HG03457 (cell line): Measurements from ENCODE around the gene DOCK10.

Experiments used
- ATAC-seq: cut with Tn5 transposase; IDR thresholded peaks from one replicate; pipeline ENCODE4 v1.9.1; 2021; ENCODE audit warnings: moderate number of reproducible peaks; ENCODE audit not compliant: unreplicated experiment

DOCK10 gene

DNA sequence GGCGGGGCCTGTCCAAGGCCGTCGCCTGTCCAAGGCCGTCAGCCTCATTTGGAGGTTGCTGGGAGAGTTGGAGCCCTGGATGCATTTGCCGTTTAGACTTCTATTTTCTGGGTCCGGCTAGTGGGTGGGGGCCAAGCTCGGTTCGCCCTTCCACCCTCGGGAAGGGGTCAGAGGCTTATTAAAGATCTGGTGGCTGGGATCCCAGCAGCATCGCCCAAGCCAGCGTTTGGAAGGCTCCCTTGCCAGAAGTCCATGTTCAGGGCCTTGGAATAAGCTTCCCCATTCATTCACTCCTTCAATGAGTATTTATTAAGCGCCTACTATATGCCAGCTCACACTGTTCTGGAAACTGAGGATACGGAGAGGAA, 516 bp upstream of the DOCK10 start:
- ATAC-seq = no peak

DNA sequence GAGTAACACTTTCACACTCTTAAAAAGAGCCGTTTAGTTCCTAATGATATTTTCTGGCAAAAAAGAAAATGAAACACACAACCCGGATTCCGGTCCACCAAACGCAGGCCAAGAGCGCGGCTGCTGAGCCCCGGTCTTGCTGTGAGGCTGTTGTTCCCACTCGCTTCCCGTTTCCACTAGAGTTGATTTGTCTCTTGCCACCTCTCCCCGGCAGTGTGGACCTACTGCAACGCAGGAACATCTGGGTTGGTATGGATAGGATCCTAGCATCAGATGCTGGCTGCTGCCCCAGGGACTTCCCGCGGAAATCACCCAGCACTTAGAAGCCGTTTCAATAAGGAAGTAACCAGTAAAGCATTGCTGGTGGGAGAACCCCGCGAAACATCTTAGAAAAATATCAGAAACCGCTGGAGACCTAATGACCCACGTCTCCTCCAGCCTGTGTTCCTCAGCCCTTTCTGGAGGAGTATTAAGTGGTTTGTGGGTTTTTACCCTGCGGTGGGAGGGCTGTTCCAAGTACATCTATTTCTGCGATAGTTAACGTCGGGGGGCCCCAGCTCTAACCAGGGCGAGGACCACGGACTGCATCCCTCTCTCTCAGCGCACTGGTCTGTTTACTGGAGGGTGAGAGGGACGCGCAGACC, 939 bp downstream of the DOCK10 start:
- peak; percentile 68 for ATAC-seq

DNA sequence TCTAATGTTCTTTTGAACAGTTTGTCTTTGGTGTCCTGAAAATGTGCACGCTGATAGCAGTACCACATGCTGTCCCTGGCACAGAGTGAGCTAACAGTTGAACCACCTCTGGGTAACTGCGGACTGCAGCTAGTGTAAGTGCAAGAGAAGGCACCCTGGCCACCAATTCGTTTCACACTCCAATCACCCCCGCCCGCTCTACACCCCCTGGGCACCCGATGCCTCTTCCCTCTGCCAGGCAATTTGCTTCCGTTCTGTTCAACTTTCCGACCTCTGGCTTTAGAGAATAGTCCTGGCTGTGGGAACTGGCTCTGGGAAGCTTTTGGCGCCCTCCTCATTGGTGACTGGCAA, 1.4 kb downstream of the DOCK10 start:
- ATAC-seq = peak; percentile 11

DNA sequence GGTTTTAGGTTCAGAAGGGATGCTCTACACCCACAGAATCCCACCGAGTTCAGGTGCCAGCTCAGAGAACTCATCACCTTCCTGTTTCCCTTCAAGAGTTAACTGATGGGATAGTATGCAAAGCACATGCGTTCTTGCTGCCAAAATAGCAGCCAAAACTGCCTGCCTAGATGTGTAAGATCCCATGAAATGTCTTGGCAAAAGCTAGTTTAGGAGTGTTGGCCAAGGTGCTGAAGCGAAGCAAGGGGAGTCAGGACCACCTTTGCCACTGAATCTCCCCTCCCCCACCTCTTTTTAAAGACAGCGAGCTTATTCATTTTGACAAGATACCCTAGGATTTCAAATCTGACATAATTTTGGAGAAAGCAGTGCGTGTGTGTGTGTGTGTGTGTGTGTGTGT, 2.1 kb downstream of the DOCK10 start:
- no peak for ATAC-seq

DNA sequence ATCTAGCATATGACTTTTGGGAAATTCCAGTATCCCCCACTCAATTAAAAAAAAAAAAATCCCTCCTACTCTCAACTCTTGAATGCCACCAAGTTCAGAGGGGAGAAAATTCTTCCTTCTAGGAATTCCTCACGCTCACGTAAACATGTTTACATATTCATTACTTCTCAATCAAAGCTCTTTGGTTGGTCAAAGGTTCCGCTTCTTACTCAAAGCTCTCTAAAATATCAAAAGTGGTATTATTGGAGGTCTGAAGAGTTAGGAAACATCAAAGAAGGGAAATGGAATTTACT, 4.1 kb downstream of the DOCK10 start:
- ATAC-seq = no peak

DNA sequence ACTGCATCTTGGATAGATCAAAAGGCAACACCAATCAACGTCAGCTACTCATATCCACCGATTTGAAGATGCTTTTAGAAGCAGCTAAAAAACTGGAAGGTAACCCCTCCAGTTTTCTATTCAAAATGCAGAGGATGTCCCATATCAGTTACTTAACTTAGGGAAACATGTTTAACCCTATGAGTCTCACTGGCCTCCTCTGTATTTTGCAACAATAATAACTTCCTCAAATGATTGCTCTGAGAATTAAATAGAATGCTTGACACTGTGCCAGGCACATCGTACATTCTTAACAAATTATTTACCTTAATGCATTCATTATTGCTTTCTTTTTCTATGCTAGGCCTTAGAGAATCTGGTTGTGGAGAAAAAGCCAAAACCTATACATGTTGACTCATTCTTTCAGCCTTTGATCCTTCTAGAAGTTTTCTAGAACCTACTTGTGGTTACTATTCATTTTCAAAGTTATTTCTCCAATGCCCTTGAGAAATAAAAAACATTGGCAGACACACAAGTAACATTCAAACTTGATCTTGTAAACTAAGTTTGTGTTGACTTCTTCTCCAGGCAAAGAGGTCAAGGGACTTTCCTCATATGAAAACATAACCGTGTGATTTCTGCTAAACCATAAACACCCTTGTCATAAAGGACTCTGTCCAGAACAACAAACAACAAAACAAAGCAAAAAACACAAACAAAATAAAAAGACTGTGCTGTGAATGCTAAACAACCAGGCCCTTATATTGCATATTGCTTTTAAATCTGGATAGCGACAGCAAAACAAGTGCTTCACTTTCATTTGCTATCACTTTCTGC, 4.6 kb downstream of the DOCK10 start:
- no peak for ATAC-seq

DNA sequence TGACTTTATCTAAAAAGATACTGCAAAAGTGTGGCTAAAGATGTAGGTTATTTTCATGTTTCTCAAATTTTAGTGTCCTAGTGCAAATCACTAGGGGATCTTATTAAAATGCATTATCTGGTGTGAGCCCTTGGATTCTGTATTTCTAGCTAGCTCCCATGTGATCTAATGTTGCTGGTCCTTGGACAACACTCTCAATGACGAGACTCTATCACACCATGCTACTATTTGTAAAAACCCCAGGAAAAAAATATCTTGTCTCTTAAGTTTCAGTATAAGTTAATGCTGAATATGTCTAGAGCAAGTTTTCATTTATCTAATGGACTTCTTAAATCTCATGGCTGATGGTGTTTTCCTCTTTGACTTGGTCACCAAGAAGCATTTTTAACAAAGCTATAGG, 5.8 kb downstream of the DOCK10 start:
- ATAC-seq = no peak

DNA sequence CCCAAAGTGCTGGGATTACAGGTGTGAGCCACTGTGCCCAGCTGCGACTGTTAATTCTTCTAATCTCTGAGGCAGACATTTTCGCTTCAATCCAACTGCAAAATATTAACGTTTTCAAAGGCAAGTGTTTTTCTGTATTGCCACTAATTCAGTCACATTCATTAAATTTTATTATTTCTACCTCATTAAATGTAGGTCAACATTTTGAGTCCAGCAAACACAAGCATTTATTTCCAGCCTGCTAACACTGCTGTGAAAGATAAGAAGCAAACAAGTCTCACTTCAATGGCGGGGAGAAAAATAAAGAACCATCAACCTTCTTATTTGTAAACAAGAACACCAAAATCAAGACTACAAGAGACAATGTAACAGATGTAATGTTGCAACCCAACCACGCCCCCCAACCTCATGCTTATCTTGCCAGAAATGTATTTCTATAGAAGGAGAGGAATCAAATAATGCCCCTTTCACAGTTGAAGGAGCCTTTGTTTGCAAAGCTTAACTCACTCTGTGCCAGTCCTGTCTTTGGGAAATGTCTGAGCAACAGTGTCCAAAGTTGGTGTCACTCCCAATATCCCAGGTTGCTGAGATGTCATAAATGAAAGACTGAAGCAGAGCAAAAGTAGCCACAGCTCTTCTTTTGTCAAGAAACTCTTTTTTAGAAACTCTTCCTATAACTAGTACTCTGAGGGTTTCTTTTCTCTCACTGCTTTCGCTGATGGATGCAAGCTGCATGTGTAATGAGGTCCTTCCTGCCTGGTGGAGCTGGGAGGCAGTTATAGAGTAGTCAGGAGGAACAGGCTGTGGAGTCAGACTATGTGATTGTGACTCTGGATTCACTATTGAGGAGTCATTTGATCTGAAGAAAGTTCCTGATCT, 8.6 kb downstream of the DOCK10 start:
- no peak for ATAC-seq

DNA sequence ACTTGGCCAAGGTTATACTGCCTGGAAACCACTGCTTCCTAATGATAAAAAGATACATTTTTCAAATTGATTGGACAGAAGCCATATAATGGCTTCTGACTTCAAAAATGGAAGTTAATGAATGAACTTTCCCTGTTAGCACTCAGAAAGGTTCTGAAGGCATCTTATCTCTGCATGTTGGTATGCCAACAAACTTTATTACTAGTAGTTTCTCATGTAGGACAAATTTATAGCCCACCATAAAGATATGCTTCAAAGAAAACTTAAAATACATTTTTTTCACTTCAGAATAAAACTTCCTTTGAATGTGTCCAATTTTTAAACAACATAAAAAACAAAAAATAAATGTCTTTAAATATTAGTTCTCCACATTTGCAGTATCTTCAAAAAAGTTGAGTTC, 10.0 kb downstream of the DOCK10 start:
- no peak for ATAC-seq

DNA sequence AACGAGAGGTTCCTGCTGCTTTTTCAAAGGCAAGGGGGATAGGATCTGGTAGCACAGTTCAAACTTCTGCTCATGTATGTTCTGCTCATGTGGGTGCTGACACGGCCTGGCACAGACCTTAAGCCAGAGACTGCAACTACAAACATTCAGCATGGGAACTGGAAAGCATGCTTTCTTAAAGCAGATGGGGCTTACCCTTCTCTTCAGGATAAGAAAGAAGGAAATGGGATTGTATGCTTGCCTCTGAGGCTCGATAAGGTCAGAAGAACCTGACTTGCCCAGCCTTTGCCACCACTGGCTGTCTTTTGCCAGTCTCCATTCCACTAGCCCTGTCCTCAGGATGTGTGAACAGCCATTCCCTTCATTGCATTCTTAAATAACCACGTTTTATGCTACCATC, 10.7 kb downstream of the DOCK10 start:
- no peak for ATAC-seq

DNA sequence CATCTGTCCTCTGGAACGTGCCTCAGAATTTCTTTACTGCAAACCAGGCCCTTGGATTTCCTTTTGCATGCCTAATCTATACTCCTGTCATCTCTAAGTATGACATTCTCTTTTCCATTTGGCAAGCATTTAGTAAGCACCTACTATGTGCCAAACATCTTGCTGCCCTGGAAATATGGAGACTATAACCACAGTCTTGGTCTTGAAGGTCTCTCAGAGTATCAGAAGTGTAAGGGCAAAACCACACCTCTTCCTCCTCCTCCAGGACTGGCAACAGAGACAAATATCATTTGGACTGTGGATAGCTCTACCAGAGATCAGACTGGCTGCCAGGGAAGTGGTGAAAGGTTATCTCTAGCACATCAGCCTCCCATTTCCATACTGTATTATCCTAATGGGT, 11.4 kb downstream of the DOCK10 start:
- no peak for ATAC-seq

DNA sequence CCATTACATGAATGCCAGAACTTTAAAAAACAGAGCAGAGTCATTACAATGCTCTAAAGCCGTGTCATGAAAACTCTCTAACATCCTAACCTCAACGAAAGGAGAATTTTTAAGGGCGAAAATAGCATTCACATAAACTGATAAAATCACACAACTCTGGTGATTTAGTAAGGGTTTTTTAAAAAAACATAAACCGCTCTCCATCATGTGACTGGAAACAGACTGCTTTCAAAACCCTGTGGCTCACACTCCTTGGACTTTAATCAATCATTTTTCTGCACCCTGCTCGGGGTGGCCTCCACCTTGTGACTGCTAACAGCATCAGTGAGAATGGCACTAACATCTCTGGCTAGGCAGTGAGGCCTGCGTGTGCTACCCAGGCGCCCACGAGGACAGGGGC, 12.1 kb downstream of the DOCK10 start:
- ATAC-seq = no peak

DNA sequence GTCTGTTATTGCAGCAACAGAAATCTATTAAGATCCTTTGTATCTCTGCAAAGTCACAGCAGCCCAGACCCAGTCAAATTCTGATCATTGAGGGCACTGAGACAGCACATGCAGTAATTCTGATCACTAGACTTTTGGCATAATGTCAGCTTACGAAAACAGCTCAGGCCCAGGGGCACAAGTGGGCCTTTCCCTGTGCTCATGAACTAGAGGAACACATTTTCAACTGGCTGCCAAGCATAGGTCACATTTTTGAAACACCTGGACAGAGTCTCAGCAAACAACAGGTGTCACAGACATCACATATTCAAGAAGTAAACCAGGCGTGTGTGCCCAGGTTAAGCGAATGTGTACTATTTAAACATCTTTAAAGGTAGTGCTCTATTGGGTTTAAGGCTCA, 13.7 kb downstream of the DOCK10 start:
- ATAC-seq = no peak

DNA sequence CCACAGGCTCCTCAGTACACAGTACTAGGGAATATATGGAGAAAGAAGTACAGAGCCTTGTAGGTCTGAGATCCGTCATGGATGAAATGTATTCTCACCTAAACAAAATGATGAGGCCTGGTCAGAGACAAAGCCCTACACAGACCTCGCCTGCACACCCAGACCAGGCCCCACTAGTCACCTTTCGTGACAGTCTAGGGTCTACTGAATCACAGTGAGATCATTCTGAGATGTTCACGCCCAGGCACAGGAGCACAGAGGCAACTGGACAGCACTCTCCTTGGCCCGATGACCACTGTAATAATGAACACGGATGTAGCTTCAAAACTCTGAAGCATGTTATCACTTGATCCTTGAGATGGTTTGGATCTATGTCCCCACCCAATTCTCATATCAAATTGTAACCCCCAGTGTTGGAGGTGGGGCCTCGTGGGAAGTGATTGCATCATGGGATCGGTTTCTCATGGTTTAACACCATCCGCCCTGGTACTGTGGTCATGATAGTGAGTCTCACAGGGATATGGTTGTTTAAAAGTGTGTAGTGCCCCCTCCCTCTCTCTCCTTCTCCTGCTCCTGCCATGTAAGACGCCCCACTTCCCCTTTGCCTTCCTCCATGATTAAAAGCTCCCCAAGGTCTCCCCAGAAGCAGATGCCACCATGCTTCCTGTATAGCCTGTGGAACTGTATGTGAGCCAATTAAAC, 15.1 kb downstream of the DOCK10 start:
- ATAC-seq = no peak

DNA sequence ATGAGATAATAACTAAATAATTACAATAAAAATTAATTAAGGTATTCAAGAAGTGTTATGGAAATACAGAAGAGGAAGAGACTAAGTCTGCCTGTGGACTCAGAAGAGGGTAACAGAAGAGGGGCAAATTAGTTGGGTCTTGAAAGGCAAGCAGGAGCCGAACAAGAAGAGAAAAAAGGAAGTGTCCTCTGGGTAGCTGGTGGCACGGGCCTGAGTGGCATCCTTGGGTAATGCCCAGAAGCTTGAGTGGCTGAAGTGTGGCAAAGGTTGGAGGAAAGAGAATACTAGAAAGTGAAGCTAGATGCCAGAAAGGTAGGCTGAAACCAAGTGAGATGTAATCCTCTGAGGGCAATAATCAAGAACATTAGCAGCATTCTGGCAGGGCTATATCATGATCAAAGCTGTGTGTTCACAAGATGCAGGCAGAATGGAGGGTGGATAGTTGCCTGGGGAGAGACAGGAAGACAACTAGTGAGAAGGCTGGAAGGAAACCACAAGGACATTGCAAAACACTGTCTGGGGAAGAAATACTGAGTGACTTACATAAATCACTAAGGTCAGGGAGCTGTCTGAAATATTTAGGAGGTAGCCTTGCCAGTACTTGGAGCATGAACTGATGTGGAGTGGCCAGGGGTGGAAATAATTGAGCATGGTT, 16.2 kb downstream of the DOCK10 start:
- ATAC-seq = no peak

DNA sequence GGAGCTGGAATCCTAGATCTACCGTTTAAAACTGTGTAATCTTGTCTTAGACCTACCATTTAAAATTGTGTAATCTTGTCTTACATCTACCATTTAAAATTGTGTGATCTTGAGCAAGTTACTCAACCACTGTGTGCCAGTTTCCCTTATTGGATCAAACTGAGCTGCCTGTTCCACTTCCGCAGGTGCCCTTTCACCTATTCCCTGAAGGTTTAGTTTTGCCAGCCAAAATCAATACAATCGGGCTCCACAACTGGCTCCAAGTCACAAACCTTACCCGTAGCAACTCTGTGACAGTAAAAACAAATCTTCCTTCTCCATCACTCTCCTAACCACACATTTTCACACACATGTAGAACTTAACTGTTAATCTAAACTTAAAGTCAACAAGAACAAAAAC, 20.1 kb downstream of the DOCK10 start:
- no peak for ATAC-seq

DNA sequence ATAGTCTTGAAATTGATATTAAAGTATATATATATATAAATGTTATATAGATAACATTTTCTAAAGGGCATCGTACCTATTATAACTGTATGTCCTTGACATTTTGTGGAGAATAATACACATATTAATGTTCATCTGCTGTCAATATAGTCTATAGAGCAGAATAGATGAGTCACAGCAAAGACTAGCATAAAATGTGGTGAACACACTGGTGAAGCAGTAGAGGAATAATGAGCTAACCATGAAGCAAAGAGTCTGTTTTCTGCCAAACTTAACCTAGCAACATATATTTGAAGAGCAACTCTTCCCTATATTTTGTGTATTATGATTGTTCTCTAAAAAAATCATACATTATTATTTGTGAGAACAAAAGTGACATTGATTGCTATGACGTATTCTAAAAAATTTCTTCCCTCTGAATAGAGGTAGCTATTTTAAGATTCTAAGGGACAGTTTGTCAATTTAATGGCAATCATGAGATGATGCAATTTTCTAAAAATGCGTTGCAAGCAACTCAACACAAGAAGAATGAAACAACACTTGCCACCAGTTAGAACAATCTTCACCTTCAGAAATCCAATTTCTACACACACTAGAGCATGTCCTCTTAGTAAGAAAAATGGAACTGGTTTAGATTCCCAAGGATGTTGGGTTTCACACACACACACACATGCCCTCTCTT, 22.0 kb downstream of the DOCK10 start:
- ATAC-seq = no peak

DNA sequence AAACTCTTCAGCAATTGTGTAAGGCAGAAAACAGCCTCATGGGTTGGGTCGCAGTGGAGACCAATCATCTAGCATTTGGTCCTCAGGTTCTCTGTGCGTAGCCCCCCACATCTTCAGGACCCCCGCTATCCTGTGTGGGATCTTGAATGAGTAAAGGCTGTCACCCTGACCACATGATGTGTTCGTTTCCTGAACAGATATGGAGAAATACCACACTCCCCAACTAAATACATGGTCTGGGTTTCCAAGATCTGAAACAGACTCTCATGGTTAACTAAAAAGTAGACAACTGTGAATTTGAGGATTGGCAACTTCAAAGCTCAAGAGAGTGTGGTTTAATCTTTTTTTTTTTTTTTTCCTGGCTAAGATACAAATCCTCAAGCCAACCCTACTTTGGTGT, 23.2 kb downstream of the DOCK10 start:
- no peak for ATAC-seq

DNA sequence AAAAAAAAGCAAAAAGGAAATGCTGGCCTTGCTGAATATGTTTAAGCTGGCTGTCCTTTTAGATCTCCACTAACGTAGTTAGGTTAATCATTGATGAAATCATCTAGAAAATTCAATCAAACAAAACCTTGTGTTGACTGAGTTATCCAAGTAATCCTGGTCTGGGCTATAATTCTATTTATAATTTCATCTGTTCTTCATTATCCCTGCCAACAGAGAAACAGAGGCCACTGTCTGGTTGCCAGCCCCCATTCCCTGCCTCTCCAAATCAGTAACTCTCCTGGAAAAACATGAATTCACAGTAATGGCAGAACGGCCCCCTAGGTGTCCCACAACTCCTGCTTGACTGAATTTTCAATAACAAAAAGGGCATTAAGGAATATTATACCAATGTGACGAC, 24.6 kb downstream of the DOCK10 start:
- ATAC-seq = no peak

DNA sequence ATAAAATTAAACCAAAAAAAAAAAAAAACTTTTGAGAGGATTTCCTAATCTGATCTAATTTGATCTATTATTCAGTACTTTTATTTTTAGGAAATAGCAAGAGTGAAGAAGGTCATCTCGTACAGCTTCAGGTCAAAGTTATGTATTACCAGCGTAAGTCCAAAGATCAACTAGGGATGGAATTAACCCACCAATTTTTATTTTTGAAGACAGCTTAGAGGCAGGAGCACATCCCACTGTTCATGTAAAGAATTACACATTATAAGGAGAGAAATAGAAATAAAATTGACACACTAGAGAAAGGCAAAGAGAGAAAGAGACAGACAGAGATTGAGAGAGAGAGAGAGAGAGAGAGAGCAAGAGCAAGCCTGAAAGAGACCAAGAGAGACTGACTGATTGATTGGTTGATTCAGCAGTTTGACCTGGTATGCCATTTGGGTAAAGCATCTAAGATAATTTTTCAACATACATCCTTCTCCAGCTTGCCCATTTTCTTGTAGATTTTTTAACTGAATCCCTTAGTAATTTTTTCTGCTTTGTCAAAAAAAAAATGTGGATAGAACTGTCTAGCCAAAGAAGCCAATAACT, 25.1 kb downstream of the DOCK10 start:
- ATAC-seq = no peak
